ENCODE results near the gene SLC38A8.

Gene SLC38A8

DNA sequence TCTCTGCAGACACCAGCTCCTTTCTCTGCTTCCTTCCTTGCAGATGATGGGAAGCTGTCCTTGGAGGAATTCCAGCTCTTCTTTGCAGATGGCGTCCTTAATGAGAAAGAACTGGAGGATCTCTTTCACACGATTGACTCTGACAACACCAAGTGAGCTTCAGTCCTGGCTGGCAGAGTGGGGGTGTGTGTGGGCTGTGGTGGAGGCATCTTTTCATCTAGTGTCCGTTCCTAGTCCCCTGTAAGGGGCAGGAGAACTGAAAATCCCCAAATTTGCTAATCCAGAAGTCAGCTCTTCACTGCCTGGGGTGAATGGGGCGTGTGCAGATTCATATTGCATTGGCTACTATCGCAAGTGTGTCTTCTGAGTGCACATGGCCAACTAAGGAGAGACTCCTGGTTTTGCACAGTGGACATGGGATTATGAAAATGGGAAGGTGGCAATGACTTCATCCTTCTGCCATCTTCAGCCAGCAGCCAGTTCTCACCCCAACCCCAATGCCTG is 64.1 kb downstream of the SLC38A8 start:
- DNase-seq (ENCODE audit: low read depth) = no peak
- TF ChIP-seq, protein P1, sequence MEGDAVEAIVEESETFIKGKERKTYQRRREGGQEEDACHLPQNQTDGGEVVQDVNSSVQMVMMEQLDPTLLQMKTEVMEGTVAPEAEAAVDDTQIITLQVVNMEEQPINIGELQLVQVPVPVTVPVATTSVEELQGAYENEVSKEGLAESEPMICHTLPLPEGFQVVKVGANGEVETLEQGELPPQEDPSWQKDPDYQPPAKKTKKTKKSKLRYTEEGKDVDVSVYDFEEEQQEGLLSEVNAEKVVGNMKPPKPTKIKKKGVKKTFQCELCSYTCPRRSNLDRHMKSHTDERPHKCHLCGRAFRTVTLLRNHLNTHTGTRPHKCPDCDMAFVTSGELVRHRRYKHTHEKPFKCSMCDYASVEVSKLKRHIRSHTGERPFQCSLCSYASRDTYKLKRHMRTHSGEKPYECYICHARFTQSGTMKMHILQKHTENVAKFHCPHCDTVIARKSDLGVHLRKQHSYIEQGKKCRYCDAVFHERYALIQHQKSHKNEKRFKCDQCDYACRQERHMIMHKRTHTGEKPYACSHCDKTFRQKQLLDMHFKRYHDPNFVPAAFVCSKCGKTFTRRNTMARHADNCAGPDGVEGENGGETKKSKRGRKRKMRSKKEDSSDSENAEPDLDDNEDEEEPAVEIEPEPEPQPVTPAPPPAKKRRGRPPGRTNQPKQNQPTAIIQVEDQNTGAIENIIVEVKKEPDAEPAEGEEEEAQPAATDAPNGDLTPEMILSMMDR (IDR thresholded peaks at IDR 0.05; ENCODE audit: control insufficient read depth, insufficient read depth, low read depth, low read length, missing control alignments) = no peak

GRCh38 chr16:83977056-83977815 is 65.4 kb downstream of the SLC38A8 start:
- H3K4me3 ChIP-seq (ENCODE audit: control insufficient read depth, low read depth, low read length) = no peak overlapping the region
- TF ChIP-seq, protein P1 (IDR thresholded peaks at IDR 0.05; ENCODE audit: control insufficient read depth, insufficient read depth, low read depth, low read length, missing control alignments) = no peak
- DNase-seq (ENCODE audit: low read depth) = no peak

More for the DNA sequence above, 64.1 kb downstream of the SLC38A8 start:
- H3K4me3 ChIP-seq (ENCODE audit: control insufficient read depth, low read depth, low read length) = no peak overlapping the region

DNA sequence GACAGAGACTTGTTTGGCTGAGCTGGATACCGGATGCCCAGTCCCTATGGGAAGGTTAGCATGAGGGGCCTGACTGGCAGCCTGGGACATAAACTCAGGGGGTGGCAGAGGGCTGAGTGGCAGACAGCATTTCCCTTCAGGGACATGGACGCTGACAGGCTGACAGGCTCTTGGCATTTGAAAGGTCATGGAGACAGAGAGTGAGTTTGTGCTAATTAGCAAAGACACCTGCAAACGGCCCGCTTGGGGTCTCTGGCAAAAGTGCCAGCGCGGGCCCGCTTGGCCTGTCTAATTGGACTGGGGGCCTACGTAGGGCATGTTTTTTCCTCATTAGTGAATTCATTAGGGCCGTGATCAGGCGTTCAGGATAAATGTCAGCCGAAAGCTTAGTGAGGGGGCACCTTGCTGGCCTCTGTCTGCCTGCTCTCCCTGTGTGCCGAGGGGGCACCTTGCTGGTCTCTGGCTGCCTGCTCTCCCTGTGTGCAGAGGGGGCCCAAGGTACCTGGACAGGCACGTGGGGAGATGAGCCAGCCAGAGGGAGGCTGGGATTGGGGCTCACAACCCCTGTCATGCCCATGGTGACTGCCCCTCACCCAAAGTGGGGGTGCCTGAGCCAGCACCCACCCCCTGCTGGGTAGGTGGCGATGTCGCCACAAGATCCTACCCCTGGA is 66.9 kb downstream of the SLC38A8 start:
- TF ChIP-seq, protein P1 (IDR thresholded peaks at IDR 0.05; ENCODE audit: control insufficient read depth, insufficient read depth, low read depth, low read length, missing control alignments) = no peak
- DNase-seq (ENCODE audit: low read depth) = no peak
- no peak overlapping the region for H3K4me3 ChIP-seq (ENCODE audit: control insufficient read depth, low read depth, low read length)

DNA sequence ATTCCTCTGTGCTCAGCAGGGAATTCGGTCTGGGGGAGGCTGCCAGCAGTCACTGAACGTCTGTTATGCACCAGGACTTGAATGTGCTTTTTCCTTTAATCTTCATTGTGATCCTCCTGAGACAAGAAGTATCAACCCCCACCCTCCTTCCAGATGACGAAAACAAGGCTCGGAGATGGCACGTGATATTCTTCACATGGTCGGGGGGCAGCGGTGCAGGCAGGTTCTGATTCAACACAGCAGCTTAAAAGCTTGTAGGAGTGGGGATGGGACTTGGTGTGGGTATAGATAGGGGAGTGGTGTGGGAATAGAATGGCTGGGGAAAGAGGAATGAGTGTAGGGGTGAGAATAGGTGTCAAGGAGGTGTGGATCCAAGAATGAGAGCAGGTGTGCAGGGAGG is 68.1 kb downstream of the SLC38A8 start:
- H3K4me3 ChIP-seq (ENCODE audit: control insufficient read depth, low read depth, low read length) = no peak overlapping the region
- no peak for DNase-seq (ENCODE audit: low read depth)
- TF ChIP-seq, protein P1 (IDR thresholded peaks at IDR 0.05; ENCODE audit: control insufficient read depth, insufficient read depth, low read depth, low read length, missing control alignments) = no peak

DNA sequence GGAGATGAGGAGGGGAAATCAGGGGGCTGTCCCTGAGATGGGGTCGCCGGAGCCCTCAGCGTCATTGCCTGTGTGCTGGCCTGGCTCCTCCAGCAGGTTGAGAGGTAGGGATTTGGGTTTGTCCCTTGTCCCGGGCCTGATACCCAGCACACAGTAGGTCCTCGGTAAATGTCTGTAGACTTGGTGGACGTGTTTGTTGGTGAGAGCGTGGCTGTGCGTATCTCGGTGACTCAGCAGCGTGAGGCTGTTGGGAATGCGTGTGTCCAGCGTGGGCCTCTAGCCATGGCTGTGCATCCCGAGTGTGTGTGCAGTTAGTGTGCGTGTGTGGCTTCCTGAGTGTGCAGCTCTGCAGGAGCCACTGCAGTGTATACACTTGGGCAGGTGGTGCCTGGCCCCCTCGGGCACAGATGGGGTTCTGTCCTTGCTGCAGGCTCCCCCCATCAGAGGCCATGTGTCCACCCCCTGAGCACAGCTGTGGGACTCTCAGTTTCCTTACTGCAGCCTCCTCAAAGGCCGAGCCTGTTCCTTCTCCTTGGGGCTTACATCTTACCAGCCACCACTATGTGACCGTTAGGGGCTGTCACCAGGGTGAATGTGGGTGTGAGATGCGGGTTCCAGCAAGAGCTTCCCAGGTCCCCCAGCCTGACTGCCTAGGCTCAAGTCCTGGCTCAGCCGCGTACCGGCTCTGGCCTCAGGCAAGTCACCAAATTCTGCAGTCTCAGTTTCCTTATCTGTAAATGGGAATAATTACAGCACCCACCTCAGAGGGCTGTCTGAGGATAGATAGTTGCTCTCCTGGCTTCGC is 68.8 kb downstream of the SLC38A8 start:
- TF ChIP-seq, protein P1 (IDR thresholded peaks at IDR 0.05; ENCODE audit: control insufficient read depth, insufficient read depth, low read depth, low read length, missing control alignments) = no peak
- no peak for DNase-seq (ENCODE audit: low read depth)
- H3K4me3 ChIP-seq (ENCODE audit: control insufficient read depth, low read depth, low read length) = no peak overlapping the region

GRCh38 chr16:83973077-83973476 is 69.5 kb downstream of the SLC38A8 start:
- DNase-seq (ENCODE audit: low read depth) = no peak
- TF ChIP-seq, protein P1 (IDR thresholded peaks at IDR 0.05; ENCODE audit: control insufficient read depth, insufficient read depth, low read depth, low read length, missing control alignments) = no peak
- H3K4me3 ChIP-seq (ENCODE audit: control insufficient read depth, low read depth, low read length) = no peak overlapping the region
